GM12878 (cell line): Measurements from ENCODE around the gene ELOF1. TPM values are rescaled to one million over a fixed set of nuclear protein-coding genes. Genes with fewer than 3 reads are reported as not detected.

Source experiments
- E4F1 ChIP-seq: fragments of 450-650 bp; IDR thresholded peaks from 2 replicates; pipeline ENCODE4 v1.6.1; 2018; ENCODE audit warnings: borderline replicate concordance, mild to moderate bottlenecking; ENCODE audit not compliant: partially characterized antibody
- EP300 ChIP-seq, 2 experiments: fragments of 150-350 bp in 1 of 2; IDR thresholded peaks; 2 replicates each; pipeline ENCODE4 v1.6.1; 2011 to 2012; ENCODE audit warnings: low read depth in 2 of 2, low read length in 2 of 2, borderline replicate concordance in 1 of 2, improper control_type of control experiment in 1 of 2, inconsistent platforms in 1 of 2; ENCODE audit not compliant: control insufficient read depth in 1 of 2
- FOXM1 ChIP-seq: IDR thresholded peaks from 2 replicates; pipeline ENCODE4 v1.6.1; 2012; ENCODE audit warnings: low read depth, mild to moderate bottlenecking, inconsistent platforms, low read length, moderate library complexity
- GATAD2B ChIP-seq: fragments of 450-650 bp; conservative IDR thresholded peaks from 2 replicates; pipeline ENCODE4 v1.6.1; 2017; ENCODE audit warnings: low read depth, mild to moderate bottlenecking, moderate library complexity
- HDAC6 ChIP-seq: fragments of 200-600 bp; sonication (generic); IDR thresholded peaks from one replicate; pipeline ENCODE4 v1.8.0; 2017; ENCODE audit warnings: antibody characterized with exemption; ENCODE audit not compliant: unreplicated experiment
- IKZF1 ChIP-seq: fragments of 450-650 bp; conservative IDR thresholded peaks from 2 replicates; pipeline ENCODE4 v1.6.1; 2017; ENCODE audit warnings: antibody characterized with exemption, mild to moderate bottlenecking
- IKZF2 ChIP-seq, 2 experiments: fragments of 450-650 bp; IDR thresholded peaks; 2 replicates each; pipeline ENCODE4 v1.6.1; 2017; ENCODE audit warnings: mild to moderate bottlenecking in 2 of 2, moderate library complexity in 2 of 2
- MTA2 ChIP-seq: fragments of 450-650 bp; IDR thresholded peaks from 2 replicates; pipeline ENCODE4 v1.6.1; 2016; ENCODE audit warnings: low read depth, mild to moderate bottlenecking, moderate library complexity
- MYC ChIP-seq: IDR thresholded peaks from 2 replicates; pipeline ENCODE4 v1.6.1; 2011; ENCODE audit warnings: mild to moderate bottlenecking, low read length, moderate library complexity, inconsistent platforms; ENCODE audit not compliant: insufficient read depth, insufficient replicate concordance, insufficient read length, severe bottlenecking
- NBN ChIP-seq: fragments of 450-650 bp; IDR thresholded peaks from 2 replicates; pipeline ENCODE4 v1.6.1; 2016
- NR2F1 ChIP-seq: fragments of 450-650 bp; conservative IDR thresholded peaks from 2 replicates; pipeline ENCODE4 v1.6.1; 2017; ENCODE audit warnings: mild to moderate bottlenecking
- NRF1 ChIP-seq: conservative IDR thresholded peaks from 2 replicates; pipeline ENCODE4 v1.6.1; 2011; ENCODE audit warnings: mild to moderate bottlenecking, low read depth, low read length, improper control_type of control experiment
- POLR2A ChIP-seq: IDR thresholded peaks from 2 replicates; pipeline ENCODE4 v1.6.1; 2011; ENCODE audit warnings: low read depth, mild to moderate bottlenecking, low read length
- RB1 ChIP-seq: fragments of 450-650 bp; formaldehyde crosslinking; IDR thresholded peaks from 2 replicates; pipeline ENCODE4 v1.6.1; 2017; ENCODE audit warnings: mild to moderate bottlenecking, borderline replicate concordance
- SRF ChIP-seq, 2 experiments: IDR thresholded peaks; 2 replicates each; pipeline ENCODE4 v1.6.1; 2011; ENCODE audit warnings: low read depth in 2 of 2, low read length in 2 of 2, mild to moderate bottlenecking in 1 of 2, moderate library complexity in 1 of 2
- STAT1 ChIP-seq: fragments of 450-650 bp; conservative IDR thresholded peaks from 2 replicates; pipeline ENCODE4 v1.6.1; 2014; ENCODE audit warnings: antibody characterized with exemption, mild to moderate bottlenecking
- ZSCAN29 ChIP-seq: fragments of 450-650 bp; IDR thresholded peaks from 2 replicates; pipeline ENCODE4 v1.6.1; 2017; ENCODE audit warnings: mild to moderate bottlenecking, moderate library complexity
- polyA plus RNA-seq, 11 experiments: library from polyadenylated mRNA; depleted of rRNA in 4 of 11; unstranded in 6 of 11; stranded (reverse) in 5 of 11; fragments of >200 nt; fragmentation: Nextera tagmentation in 4 of 11; fragmentation: Illumina TruSeq in 1 of 11; extraction: Ambion mirVana in 4 of 11; extraction: Trizol in 1 of 11; gene quantifications; 1 replicate in 1 of 11; 2 replicates in 10 of 11; pipeline versions ENCODE4 v1.2.1 to v1.2.3, GENCODE V29; 2011 to 2016; ENCODE audit warnings: inconsistent platforms in 2 of 11, missing spikeins in 2 of 11, low read depth in 1 of 11
- total RNA-seq, 4 experiments: library from RNA; depleted of rRNA in 3 of 4; stranded (reverse); fragments of >200 nt in 3 of 4; fragmentation: Illumina TruSeq in 1 of 4; extraction: Trizol in 1 of 4; gene quantifications; 2 replicates each; pipeline versions ENCODE4 v1.2.1 to v1.2.3, GENCODE V29; 2013 to 2021
- TF ChIP-seq, protein P1 (sequence below): IDR thresholded peaks from 2 replicates; pipeline ENCODE4 v1.6.1; 2011; ENCODE audit warnings: borderline replicate concordance, low read depth, mild to moderate bottlenecking, moderate library complexity, low read length; ENCODE audit not compliant: insufficient read depth, poor library complexity, severe bottlenecking
- TF ChIP-seq, protein P2 (sequence below): fragments of 450-650 bp; IDR thresholded peaks from 2 replicates; pipeline ENCODE4 v1.6.1; 2017; ENCODE audit warnings: mild to moderate bottlenecking, moderate library complexity

Gene ELOF1
- total and polyA plus RNA-seq, 10 of the 15 experiments (the other 5 are each of a cell fraction or from before 2014, with no cell fraction given) = 11.7 to 124 (median 92.9) TPM

- TF ChIP-seq, protein P1, sequence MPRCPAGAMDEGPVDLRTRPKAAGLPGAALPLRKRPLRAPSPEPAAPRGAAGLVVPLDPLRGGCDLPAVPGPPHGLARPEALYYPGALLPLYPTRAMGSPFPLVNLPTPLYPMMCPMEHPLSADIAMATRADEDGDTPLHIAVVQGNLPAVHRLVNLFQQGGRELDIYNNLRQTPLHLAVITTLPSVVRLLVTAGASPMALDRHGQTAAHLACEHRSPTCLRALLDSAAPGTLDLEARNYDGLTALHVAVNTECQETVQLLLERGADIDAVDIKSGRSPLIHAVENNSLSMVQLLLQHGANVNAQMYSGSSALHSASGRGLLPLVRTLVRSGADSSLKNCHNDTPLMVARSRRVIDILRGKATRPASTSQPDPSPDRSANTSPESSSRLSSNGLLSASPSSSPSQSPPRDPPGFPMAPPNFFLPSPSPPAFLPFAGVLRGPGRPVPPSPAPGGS = peak; percentile 40
- peak; percentile 78 to 80 for TF ChIP-seq IKZF2 (IDR thresholded peaks at IDR 0.05)
- TF ChIP-seq, protein P2, sequence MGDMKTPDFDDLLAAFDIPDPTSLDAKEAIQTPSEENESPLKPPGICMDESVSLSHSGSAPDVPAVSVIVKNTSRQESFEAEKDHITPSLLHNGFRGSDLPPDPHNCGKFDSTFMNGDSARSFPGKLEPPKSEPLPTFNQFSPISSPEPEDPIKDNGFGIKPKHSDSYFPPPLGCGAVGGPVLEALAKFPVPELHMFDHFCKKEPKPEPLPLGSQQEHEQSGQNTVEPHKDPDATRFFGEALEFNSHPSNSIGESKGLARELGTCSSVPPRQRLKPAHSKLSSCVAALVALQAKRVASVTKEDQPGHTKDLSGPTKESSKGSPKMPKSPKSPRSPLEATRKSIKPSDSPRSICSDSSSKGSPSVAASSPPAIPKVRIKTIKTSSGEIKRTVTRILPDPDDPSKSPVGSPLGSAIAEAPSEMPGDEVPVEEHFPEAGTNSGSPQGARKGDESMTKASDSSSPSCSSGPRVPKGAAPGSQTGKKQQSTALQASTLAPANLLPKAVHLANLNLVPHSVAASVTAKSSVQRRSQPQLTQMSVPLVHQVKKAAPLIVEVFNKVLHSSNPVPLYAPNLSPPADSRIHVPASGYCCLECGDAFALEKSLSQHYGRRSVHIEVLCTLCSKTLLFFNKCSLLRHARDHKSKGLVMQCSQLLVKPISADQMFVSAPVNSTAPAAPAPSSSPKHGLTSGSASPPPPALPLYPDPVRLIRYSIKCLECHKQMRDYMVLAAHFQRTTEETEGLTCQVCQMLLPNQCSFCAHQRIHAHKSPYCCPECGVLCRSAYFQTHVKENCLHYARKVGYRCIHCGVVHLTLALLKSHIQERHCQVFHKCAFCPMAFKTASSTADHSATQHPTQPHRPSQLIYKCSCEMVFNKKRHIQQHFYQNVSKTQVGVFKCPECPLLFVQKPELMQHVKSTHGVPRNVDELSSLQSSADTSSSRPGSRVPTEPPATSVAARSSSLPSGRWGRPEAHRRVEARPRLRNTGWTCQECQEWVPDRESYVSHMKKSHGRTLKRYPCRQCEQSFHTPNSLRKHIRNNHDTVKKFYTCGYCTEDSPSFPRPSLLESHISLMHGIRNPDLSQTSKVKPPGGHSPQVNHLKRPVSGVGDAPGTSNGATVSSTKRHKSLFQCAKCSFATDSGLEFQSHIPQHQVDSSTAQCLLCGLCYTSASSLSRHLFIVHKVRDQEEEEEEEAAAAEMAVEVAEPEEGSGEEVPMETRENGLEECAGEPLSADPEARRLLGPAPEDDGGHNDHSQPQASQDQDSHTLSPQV = no peak
- TF ChIP-seq GATAD2B = peak; percentile 95
- 0 out of 4 replicates have a peak, but pooled peaks of 1 of the 2 experiments have one; percentile 15 for TF ChIP-seq EP300 (IDR thresholded peaks at IDR 0.05; ENCODE audit: borderline replicate concordance in 1 of 2, control insufficient read depth in 1 of 2, low read depth in 2 of 2, low read length in 2 of 2)
- no peak for TF ChIP-seq MTA2
- TF ChIP-seq STAT1 = no peak
- peak; percentile 83 for TF ChIP-seq IKZF1
- TF ChIP-seq NR2F1 = peak; percentile 87
- peak; percentile 93 for TF ChIP-seq NBN
- no peak for TF ChIP-seq MYC
- no peak for TF ChIP-seq ZSCAN29
- peak; percentile 44; the same call in 1 of the 2 replicates for TF ChIP-seq RB1
- no peak for TF ChIP-seq E4F1
- TF ChIP-seq SRF (IDR thresholded peaks at IDR 0.05; ENCODE audit: low read depth in 2 of 2, low read length in 2 of 2) = no peak
- TF ChIP-seq HDAC6 = peak; percentile 53
- peak; percentile 99 for TF ChIP-seq POLR2A
- TF ChIP-seq FOXM1 = no peak
- TF ChIP-seq NRF1 = peak; percentile 13; the same call in 1 of the 2 replicates
These were observed 38.4 kb upstream of the ELOF1 start, which contains the start of gene ZNF627 (continued) for GRCh38 chr19:11597202-11598102.
